Endothelial cell (in vitro differentiated cells): ENCODE results near the gene FGF19. TPM values are rescaled to one million over a fixed set of nuclear protein-coding genes. Genes with fewer than 3 reads are reported as not detected.
A peak's percentile ranks its signal among the peaks of the same experiment; 100 is the strongest.

Source experiments
- DNase-seq: peaks from one replicate; pipeline ENCODE4 v3.0.0; 2021; ENCODE audit warnings: low spot score
- H3K27ac Mint-ChIP-seq: one replicate; pipeline ENCODE4 v1.8.0; 2021; ENCODE audit warnings: mixed read lengths, inconsistent platforms; ENCODE audit not compliant: unreplicated experiment
- H3K27me3 Mint-ChIP-seq: one replicate; pipeline ENCODE4 v1.8.0; 2021; ENCODE audit warnings: mild to moderate bottlenecking, moderate library complexity, mixed read lengths, inconsistent platforms; ENCODE audit not compliant: unreplicated experiment
- H3K36me3 Mint-ChIP-seq: one replicate; pipeline ENCODE4 v1.8.0; 2021; ENCODE audit warnings: mild to moderate bottlenecking, low read depth, mixed read lengths, inconsistent platforms; ENCODE audit not compliant: unreplicated experiment
- H3K4me1 Mint-ChIP-seq: one replicate; pipeline ENCODE4 v1.8.0; 2021; ENCODE audit warnings: mild to moderate bottlenecking, mixed read lengths, inconsistent platforms; ENCODE audit not compliant: unreplicated experiment
- H3K4me3 Mint-ChIP-seq: one replicate; pipeline ENCODE4 v1.8.0; 2021; ENCODE audit warnings: mild to moderate bottlenecking, mixed read lengths, inconsistent platforms; ENCODE audit not compliant: unreplicated experiment
- H3K9me3 Mint-ChIP-seq: one replicate; pipeline ENCODE4 v1.8.0; 2021; ENCODE audit warnings: mixed read lengths, inconsistent platforms; ENCODE audit not compliant: unreplicated experiment
- total RNA-seq: library from RNA; stranded (reverse); fragmentation: NEBNext Ultra II Directional; extraction: Animal tissue kit (Norgen Biotek cat#: 25700); gene quantifications from one replicate; pipeline ENCODE4 v1.2.1, GENCODE V29; 2021; ENCODE audit not compliant: unreplicated experiment
- TF ChIP-seq, protein P1 (sequence below): fragments of 200-600 bp; sonication (generic); IDR thresholded peaks from one replicate; pipeline ENCODE4 v1.5.0; 2021; ENCODE audit warnings: antibody characterized with exemption; ENCODE audit not compliant: unreplicated experiment

The FGF19 gene
- total RNA-seq, 1 donor from 2014 or later = not detected

DNA sequence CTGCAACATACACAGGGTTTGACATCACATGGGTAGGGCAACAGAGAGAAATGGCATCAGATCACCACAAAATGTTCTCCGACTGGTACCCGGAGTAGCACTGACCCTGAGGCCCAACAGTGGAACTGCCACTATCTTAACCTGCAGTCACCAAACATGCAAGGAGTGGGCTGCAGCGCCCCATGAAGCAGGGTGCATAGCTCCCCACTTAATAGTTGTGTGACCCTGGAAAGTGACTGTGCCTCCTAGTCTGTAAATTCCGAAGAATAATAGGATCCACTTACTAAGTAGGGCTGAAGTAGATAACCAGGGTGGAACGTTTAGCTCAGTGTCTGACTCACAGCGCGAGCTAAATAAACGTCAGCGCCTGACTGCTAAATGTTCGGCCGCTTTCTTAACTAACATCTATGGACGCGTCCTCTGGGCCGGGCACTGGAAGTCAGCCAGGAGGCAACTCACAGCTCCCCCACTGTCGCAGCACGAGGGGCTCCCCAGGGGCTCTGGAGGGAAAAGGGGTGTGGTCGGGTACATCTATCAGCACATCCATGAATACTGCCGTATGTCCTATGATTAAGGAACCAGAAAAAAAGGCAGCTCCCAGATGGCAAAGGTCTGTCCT lies 29.4 kb downstream of the FGF19 start:
- Mint-ChIP-seq H3K36me3 (peaks cover 9% of the 10 kb centered on the region), H3K9me3 (no peaks in the 10 kb centered on the region), H3K27ac (no peak overlapping the region), H3K27me3 (peaks cover 6% of the 10 kb centered on the region), H3K4me3 (peak overlapping the region; percentile 93), H3K4me1 (peaks cover 6% of the 10 kb centered on the region)
- no peak for DNase-seq
- TF ChIP-seq, protein P1, sequence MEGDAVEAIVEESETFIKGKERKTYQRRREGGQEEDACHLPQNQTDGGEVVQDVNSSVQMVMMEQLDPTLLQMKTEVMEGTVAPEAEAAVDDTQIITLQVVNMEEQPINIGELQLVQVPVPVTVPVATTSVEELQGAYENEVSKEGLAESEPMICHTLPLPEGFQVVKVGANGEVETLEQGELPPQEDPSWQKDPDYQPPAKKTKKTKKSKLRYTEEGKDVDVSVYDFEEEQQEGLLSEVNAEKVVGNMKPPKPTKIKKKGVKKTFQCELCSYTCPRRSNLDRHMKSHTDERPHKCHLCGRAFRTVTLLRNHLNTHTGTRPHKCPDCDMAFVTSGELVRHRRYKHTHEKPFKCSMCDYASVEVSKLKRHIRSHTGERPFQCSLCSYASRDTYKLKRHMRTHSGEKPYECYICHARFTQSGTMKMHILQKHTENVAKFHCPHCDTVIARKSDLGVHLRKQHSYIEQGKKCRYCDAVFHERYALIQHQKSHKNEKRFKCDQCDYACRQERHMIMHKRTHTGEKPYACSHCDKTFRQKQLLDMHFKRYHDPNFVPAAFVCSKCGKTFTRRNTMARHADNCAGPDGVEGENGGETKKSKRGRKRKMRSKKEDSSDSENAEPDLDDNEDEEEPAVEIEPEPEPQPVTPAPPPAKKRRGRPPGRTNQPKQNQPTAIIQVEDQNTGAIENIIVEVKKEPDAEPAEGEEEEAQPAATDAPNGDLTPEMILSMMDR = no peak

DNA sequence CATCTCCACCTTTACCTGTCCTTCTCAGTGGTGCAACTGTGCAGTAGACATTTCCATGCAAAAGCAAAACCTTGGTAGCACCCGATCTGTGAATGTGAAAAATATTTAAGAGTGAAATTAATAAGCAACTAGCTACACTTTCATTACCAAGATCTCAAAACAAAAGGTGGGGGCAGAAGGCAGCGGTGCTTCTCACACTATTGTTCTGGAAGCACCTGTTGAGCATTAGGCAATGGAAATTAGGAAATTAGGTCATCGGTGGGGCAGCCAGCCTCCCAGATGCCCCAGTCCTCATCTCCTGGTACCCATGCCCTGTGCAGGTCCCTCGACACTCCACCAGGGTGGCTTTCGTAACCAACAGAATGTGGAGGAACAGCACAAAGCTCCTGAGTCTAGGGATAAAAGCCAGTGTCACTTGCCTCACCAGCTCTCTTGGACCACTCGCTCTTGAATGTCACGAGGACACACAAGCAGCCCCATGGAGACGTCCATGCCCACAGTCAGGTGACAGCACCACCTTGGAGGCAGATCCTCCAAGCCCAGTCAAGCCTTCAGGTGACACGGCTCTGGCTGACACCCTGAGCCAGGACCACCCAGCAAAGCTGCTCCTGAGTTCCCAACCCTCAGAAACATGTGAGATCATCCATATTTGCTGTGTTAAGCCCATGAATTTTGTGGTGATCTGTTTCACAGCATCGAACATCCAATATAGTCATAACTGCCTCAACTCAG lies 31.9 kb downstream of the FGF19 start:
- Mint-ChIP-seq H3K4me3 (no peak overlapping the region), H3K27me3 (peaks cover 6% of the 10 kb centered on the region), H3K4me1 (peaks cover 6% of the 10 kb centered on the region), H3K36me3 (peaks cover 22% of the 10 kb centered on the region), H3K9me3 (no peaks in the 10 kb centered on the region), H3K27ac (no peak overlapping the region)
- TF ChIP-seq, protein P1 = no peak
- no peak for DNase-seq

DNA sequence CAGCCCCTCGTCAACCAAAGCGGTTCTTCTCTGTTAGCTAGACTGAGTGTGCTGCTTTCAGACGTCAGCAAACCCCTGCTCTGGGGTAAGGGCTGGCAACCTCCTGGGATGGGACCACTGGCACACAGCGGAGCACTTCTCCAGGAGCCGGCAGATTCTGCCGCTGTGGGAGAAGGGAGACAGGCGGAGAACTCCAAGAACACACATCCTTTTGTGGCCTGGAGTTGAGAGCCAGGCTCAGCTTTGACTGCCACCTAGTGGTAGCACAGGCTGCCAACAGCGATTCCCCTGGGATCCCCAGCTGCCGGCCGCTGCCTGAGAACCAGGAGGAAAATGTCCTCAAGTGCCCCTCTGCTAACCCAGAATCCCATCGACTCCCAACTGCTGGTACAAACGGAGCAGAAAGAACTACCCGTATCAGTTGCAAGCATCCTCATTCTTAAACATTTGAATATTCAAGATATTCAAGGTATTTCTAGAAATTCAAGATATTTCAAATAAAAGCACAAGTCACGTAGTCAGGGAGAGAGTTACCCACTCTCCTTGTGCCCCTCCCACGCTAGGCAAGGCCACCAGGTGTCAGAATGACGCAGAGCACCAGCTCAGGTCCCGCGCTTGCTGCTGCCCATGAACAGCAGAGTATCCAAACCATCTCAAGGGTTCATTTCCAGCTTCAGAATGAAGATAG lies 33.5 kb downstream of the FGF19 start:
- TF ChIP-seq, protein P1 = peak; percentile 87
- H3K4me1 Mint-ChIP-seq = peaks cover 6% of the 10 kb centered on the region
- H3K27me3 Mint-ChIP-seq = peaks cover 6% of the 10 kb centered on the region
- H3K9me3 Mint-ChIP-seq = no peaks in the 10 kb centered on the region
- H3K27ac Mint-ChIP-seq = peak overlapping the region; percentile 22
- peak; percentile 86 for DNase-seq
- H3K36me3 Mint-ChIP-seq = peaks cover 22% of the 10 kb centered on the region
- no peak overlapping the region for H3K4me3 Mint-ChIP-seq

DNA sequence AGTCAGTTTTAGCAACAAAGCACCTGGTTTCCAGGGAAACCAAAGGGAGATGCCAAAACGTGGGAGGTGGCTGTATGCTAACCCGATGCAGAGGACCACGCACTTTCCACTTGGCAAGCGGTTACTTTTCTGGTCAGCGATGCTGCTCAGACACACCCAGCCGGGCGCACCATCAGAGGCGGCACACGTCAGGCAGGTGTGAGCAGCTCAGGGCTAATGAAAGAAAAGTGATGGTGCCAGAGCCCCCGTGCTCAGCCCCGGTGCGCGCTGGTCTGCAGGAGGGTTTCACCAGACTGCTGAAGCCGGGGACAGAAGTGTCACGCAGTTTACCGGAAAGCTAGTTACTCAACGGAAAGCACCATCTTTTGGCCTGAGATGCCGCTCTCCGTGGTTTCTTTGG lies 34.3 kb downstream of the FGF19 start:
- H3K36me3 Mint-ChIP-seq = peaks cover 26% of the 10 kb centered on the region
- H3K4me3 Mint-ChIP-seq = no peak overlapping the region
- peaks cover 6% of the 10 kb centered on the region for H3K4me1 Mint-ChIP-seq
- TF ChIP-seq, protein P1 = no peak
- no peak for DNase-seq
- H3K9me3 Mint-ChIP-seq = no peaks in the 10 kb centered on the region
- peaks cover 6% of the 10 kb centered on the region for H3K27me3 Mint-ChIP-seq
- H3K27ac Mint-ChIP-seq = no peak overlapping the region
